SK-N-SH (cell line): ENCODE data around the gene XPO1. TPM values are rescaled to one million over a fixed set of nuclear protein-coding genes. Genes with fewer than 3 reads are reported as not detected.

Source experiments
- CTCF ChIA-PET: fragments of 300-600, 350-600 bp; formaldehyde crosslinking; extraction: SDS; loops from one replicate; lab custom pipeline; 2021; lab: Yijun Ruan, JAX
- POLR2A ChIA-PET: fragments of 350-600 bp; sonication (Branson Sonifier 250); formaldehyde crosslinking; extraction: SDS; loops from one replicate; lab custom pipeline; 2020; ENCODE audit warnings: antibody characterized with exemption, inconsistent platforms; lab: Yijun Ruan, JAX
- DNase-seq: peaks from one replicate; pipeline ENCODE4 v3.0.0; 2012
- H2AFZ ChIP-seq: fragments of 200-600 bp; sonication (generic); 2 replicates; pipeline ENCODE4 v1.8.1; 2016; ENCODE audit warnings: antibody characterized with exemption, mild to moderate bottlenecking, low read depth
- H3F3A ChIP-seq: fragments of 200-600 bp; sonication (generic); replicated peaks from 2 replicates; pipeline ENCODE3; 2016; ENCODE audit warnings: antibody characterized with exemption, mild to moderate bottlenecking; ENCODE audit not compliant: insufficient read depth
- H3K27ac ChIP-seq, 2 experiments: fragments of 200-500 bp in 1 of 2; fragments of 200-600 bp in 1 of 2; sonication (Bioruptor generic) in 1 of 2; sonication (generic), shearing (Covaris generic) in 1 of 2; 2 replicates each; pipeline versions ENCODE4 v1.5.1 to v1.6.1; 2014 to 2016; ENCODE audit warnings: low read depth in 2 of 2, inconsistent platforms in 1 of 2, low read length in 1 of 2, mild to moderate bottlenecking in 1 of 2, mixed read lengths in 1 of 2
- H3K27me3 ChIP-seq: fragments of 200-600 bp; sonication (generic), shearing (Covaris generic); 2 replicates; pipeline ENCODE4 v1.6.1; 2016; ENCODE audit warnings: mixed run types; ENCODE audit not compliant: insufficient read depth
- H3K36me3 ChIP-seq, 2 experiments: fragments of 200-500 bp in 1 of 2; fragments of 200-600 bp in 1 of 2; sonication (Bioruptor generic) in 1 of 2; sonication (generic) in 1 of 2; replicated peaks in 1 of 2; 2 replicates each; pipeline versions ENCODE3 to v1.5.1; 2014 to 2016; ENCODE audit warnings: low read length in 1 of 2, mild to moderate bottlenecking in 1 of 2; ENCODE audit not compliant: insufficient read depth in 2 of 2, control insufficient read depth in 1 of 2
- H3K4me1 ChIP-seq, 2 experiments: fragments of 200-500 bp in 1 of 2; fragments of 200-600 bp in 1 of 2; sonication (Bioruptor generic) in 1 of 2; sonication (generic), shearing (Covaris generic) in 1 of 2; 2 replicates each; pipeline versions ENCODE4 v1.5.1 to v1.6.1; 2014 to 2016; ENCODE audit warnings: low read depth in 1 of 2, low read length in 1 of 2, mixed run types in 1 of 2; ENCODE audit not compliant: insufficient read depth in 2 of 2, control insufficient read depth in 1 of 2
- H3K4me2 ChIP-seq: fragments of 200-600 bp; sonication (generic), shearing (Covaris generic); 2 replicates; pipeline ENCODE4 v1.6.1; 2017; ENCODE audit warnings: mixed run types
- H3K4me3 ChIP-seq, 2 experiments: fragments of 200-500 bp in 1 of 2; fragments of 200-600 bp in 1 of 2; sonication (Bioruptor generic) in 1 of 2; sonication (generic), shearing (Covaris generic) in 1 of 2; 2 replicates each; pipeline versions ENCODE4 v1.5.1 to v1.8.1; 2014 to 2016; ENCODE audit warnings: low read depth in 2 of 2, inconsistent platforms in 1 of 2, low read length in 1 of 2, mild to moderate bottlenecking in 1 of 2, mixed read lengths in 1 of 2, moderate library complexity in 1 of 2
- H3K79me2 ChIP-seq: fragments of 200-600 bp; sonication (generic); 2 replicates; pipeline ENCODE4 v1.8.1; 2017; ENCODE audit warnings: mild to moderate bottlenecking; ENCODE audit not compliant: insufficient read depth
- H3K9ac ChIP-seq: fragments of 200-600 bp; sonication (generic); 2 replicates; pipeline ENCODE4 v1.6.1; 2017; ENCODE audit warnings: mixed run types
- H3K9me2 ChIP-seq: fragments of 200-600 bp; sonication (generic); 2 replicates; pipeline ENCODE4 v1.6.1; 2017; ENCODE audit warnings: mixed run types
- H3K9me3 ChIP-seq: fragments of 200-600 bp; sonication (generic); 2 replicates; pipeline ENCODE4 v1.6.1; 2017; ENCODE audit warnings: mixed run types, mild to moderate bottlenecking, moderate library complexity
- H4K20me1 ChIP-seq: fragments of 200-600 bp; sonication (generic); 2 replicates; pipeline ENCODE4 v1.6.1; 2017; ENCODE audit warnings: mild to moderate bottlenecking, mixed run types; ENCODE audit not compliant: insufficient read depth
- CHD2 ChIP-seq: fragments of 150-350 bp; IDR thresholded peaks from 2 replicates; pipeline ENCODE4 v1.6.1; 2018; ENCODE audit warnings: low read length; ENCODE audit not compliant: partially characterized antibody
- ELF1 ChIP-seq: IDR thresholded peaks from 2 replicates; pipeline ENCODE4 v1.4.0; 2012
- EP300 ChIP-seq, 2 experiments: IDR thresholded peaks; 2 replicates each; pipeline versions ENCODE4 v1.4.0 to v1.6.1; 2012; ENCODE audit warnings: borderline replicate concordance in 1 of 2, low read depth in 1 of 2, low read length in 1 of 2
- EZH2phosphoT487 ChIP-seq: fragments of 200-600 bp; sonication (generic); IDR thresholded peaks from 2 replicates; pipeline ENCODE4 v1.6.1; 2017; ENCODE audit warnings: low read depth, mixed run types, mild to moderate bottlenecking, antibody characterized with exemption, moderate library complexity, borderline replicate concordance
- GABPA ChIP-seq: IDR thresholded peaks from 2 replicates; pipeline ENCODE4 v1.4.0; 2012; ENCODE audit warnings: low read depth, mild to moderate bottlenecking
- MAX ChIP-seq: IDR thresholded peaks from 2 replicates; pipeline ENCODE4 v1.4.0; 2012; ENCODE audit warnings: low read depth
- MEF2A ChIP-seq: IDR thresholded peaks from 2 replicates; pipeline ENCODE4 v1.4.0; 2012; ENCODE audit warnings: low read depth, borderline replicate concordance
- NFIC ChIP-seq: IDR thresholded peaks from 2 replicates; pipeline ENCODE4 v1.4.0; 2012; ENCODE audit warnings: borderline replicate concordance
- PBX3 ChIP-seq: IDR thresholded peaks from 2 replicates; pipeline ENCODE4; 2012
- RAD21 ChIP-seq: IDR thresholded peaks from 2 replicates; pipeline ENCODE4 v1.6.1; 2012; ENCODE audit warnings: mild to moderate bottlenecking, low read length
- RCOR1 ChIP-seq: fragments of 150-350 bp; IDR thresholded peaks from 2 replicates; pipeline ENCODE4 v1.6.1; 2017; ENCODE audit warnings: antibody characterized with exemption, low read length
- REST ChIP-seq: IDR thresholded peaks from 2 replicates; pipeline ENCODE4 v1.6.1; 2012; ENCODE audit warnings: mild to moderate bottlenecking, low read depth, low read length, moderate library complexity
- TAF1 ChIP-seq: IDR thresholded peaks from 2 replicates; pipeline ENCODE4 v1.6.1; 2012; ENCODE audit warnings: low read depth, mild to moderate bottlenecking, low read length, moderate library complexity, borderline replicate concordance
- TCF12 ChIP-seq: IDR thresholded peaks from 2 replicates; pipeline ENCODE4 v1.4.0; 2012
- TEAD4 ChIP-seq: IDR thresholded peaks from 2 replicates; pipeline ENCODE4 v1.4.0; 2012; ENCODE audit warnings: mild to moderate bottlenecking, borderline replicate concordance; ENCODE audit not compliant: insufficient read depth
- USF1 ChIP-seq: IDR thresholded peaks from 2 replicates; pipeline ENCODE4 v1.4.0; 2012; ENCODE audit warnings: low read depth, borderline replicate concordance
- WGBS: methylation state at CpG from one replicate; pipeline ENCODE4 v1.1.6; 2017; ENCODE audit warnings: low lambda C conversion rate; 5-methylcytosine and 5-hydroxymethylcytosine counted together
- polyA plus RNA-seq, 3 experiments: library from polyadenylated mRNA; depleted of rRNA; stranded (reverse); fragments of >200 nt; gene quantifications; 2 replicates each; pipeline ENCODE4 v1.2.3, GENCODE V29; 2012

Gene XPO1
- polyA plus RNA-seq, 1 of the 3 experiments (the other 2 are of a cell fraction), result 61.0 TPM

GRCh38 chr2:61433606-61434005, 104.5 kb downstream of the XPO1 start:
- no peaks in the 10 kb centered on the region for H3K9me2 ChIP-seq
- peaks cover 21% of the 10 kb centered on the region for H3F3A ChIP-seq
- DNase-seq, result no peak
- TF ChIP-seq TEAD4 (no peak), MAX (no peak), EP300 (IDR thresholded peaks at IDR 0.05; ENCODE audit: borderline replicate concordance in 1 of 2, low read depth in 1 of 2, low read length in 1 of 2) (no peak), ELF1 (no peak), USF1 (no peak), CHD2 (no peak), NFIC (no peak), REST (no peak), MEF2A (no peak), PBX3 (no peak), RCOR1 (no peak)
- TF ChIP-seq, all 33 proteins: peak for 0
- POLR2A ChIA-PET, result no interaction called here
- CTCF ChIA-PET, result interaction anchor here (0.5 kb wide), 1 partner anchor 21 kb away, joined by 3 read pairs; no protein-coding TSS in a partner anchor
- peaks cover 100% of the 10 kb centered on the region for H3K79me2 ChIP-seq
- 100% methylated on average over 1 of the region's 1 CpG for WGBS
- no peak overlapping the region for H3K4me3 ChIP-seq
- H3K9ac ChIP-seq, result no peak overlapping the region
- H3K4me2 ChIP-seq, result no peak overlapping the region
- H3K9me3 ChIP-seq, result peaks cover 11% of the 10 kb centered on the region; the same call in 1 of the 2 replicates
- H3K27me3 ChIP-seq, result no peaks in the 10 kb centered on the region
- H3K36me3 ChIP-seq, result peaks cover 0 to 15% of the 10 kb centered on the region in 2 experiments
- H3K4me1 ChIP-seq, result no peaks in the 10 kb centered on the region; a peak in 1 of 4 replicates
- H4K20me1 ChIP-seq, result peaks cover 94% of the 10 kb centered on the region
- no peak overlapping the region for H2AFZ ChIP-seq
- H3K27ac ChIP-seq, result no peak overlapping the region

- DNase-seq, result no peak
- peaks cover 94% of the 10 kb centered on the region for H4K20me1 ChIP-seq
- no peaks in the 10 kb centered on the region for H3K9me2 ChIP-seq
- WGBS, result 100% methylated on average over 3 of the region's 3 CpGs
- H3K36me3 ChIP-seq, result peaks cover 0 to 12% of the 10 kb centered on the region in 2 experiments
- peaks cover 11% of the 10 kb centered on the region; the same call in 1 of the 2 replicates for H3K9me3 ChIP-seq
- no peak for TF ChIP-seq EZH2phosphoT487
- no peak for TF ChIP-seq TAF1
- TF ChIP-seq RAD21, result no peak
- TF ChIP-seq CHD2, result no peak
- TF ChIP-seq TCF12, result no peak
- TF ChIP-seq GABPA, result no peak
- TF ChIP-seq, all 33 proteins: peak for 0
- Histone ChIP-seq H3K4me3 (no peak overlapping the region), H2AFZ (no peak overlapping the region), H3K4me2 (no peak overlapping the region), H3K9ac (no peak overlapping the region), H3K79me2 (peaks cover 100% of the 10 kb centered on the region), H3K27me3 (no peaks in the 10 kb centered on the region), H3K4me1 (no peaks in the 10 kb centered on the region; a peak in 1 of 4 replicates), H3K27ac (no peak overlapping the region), H3F3A (peaks cover 17% of the 10 kb centered on the region)
- ChIA-PET CTCF (interaction anchor here (0.5 kb wide), 1 partner anchor 22 kb away, joined by 3 read pairs; no protein-coding TSS in a partner anchor), POLR2A (no interaction called here)
These were observed 105.2 kb downstream of the XPO1 start for GRCh38 chr2:61432990-61433389.
